Measurements from ENCODE around the gene FOXA3. TPM values are rescaled to one million over a fixed set of nuclear protein-coding genes. Genes with fewer than 3 reads are reported as not detected.

Gene FOXA3
- total RNA-seq, 1 donor from 2014 or later = 0.68 TPM

GRCh38 chr19:45852145-45852750 is 11.9 kb upstream of the FOXA3 start:
- H3K36me3 ChIP-seq = peaks cover 86% of the 10 kb centered on the region
- TF ChIP-seq CTCF (IDR thresholded peaks at IDR 0.05) = no peak
- DNase-seq = no peak

GRCh38 chr19:45852983-45853382 is 11.1 kb upstream of the FOXA3 start:
- TF ChIP-seq CTCF (IDR thresholded peaks at IDR 0.05) = no peak
- ATAC-seq (peak; percentile 96 to 97), DNase-seq (peak; percentile 91)
- Histone ChIP-seq H3K4me3 (no peak overlapping the region), H3K4me1 (peaks cover 11% of the 10 kb centered on the region), H3K27me3 (ENCODE audit: low read depth) (no peaks in the 10 kb centered on the region), H3K9me3 (no peaks in the 10 kb centered on the region), H3K27ac (peak overlapping the region; percentile 39), H3K36me3 (peaks cover 80% of the 10 kb centered on the region)
- intact Hi-C loops (cut with DNase I) = no loop called here

More at GRCh38 chr19:45852145-45852750, 11.9 kb upstream of the FOXA3 start:
- intact Hi-C loops (cut with DNase I) = no loop called here
- Histone ChIP-seq H3K27me3 (ENCODE audit: low read depth) (no peaks in the 10 kb centered on the region), H3K9me3 (no peaks in the 10 kb centered on the region), H3K4me1 (peaks cover 11% of the 10 kb centered on the region), H3K4me3 (no peak overlapping the region), H3K27ac (peak overlapping the region; percentile 46)
- no peak for ATAC-seq

- H3K36me3 ChIP-seq = peaks cover 80% of the 10 kb centered on the region
- no peak overlapping the region for H3K4me3 ChIP-seq
- peaks cover 11% of the 10 kb centered on the region for H3K4me1 ChIP-seq
- no peak for DNase-seq
- intact Hi-C loops (cut with DNase I) = no loop called here
- no peaks in the 10 kb centered on the region for H3K9me3 ChIP-seq
- ATAC-seq = no peak
- H3K27ac ChIP-seq = no peak overlapping the region
- no peak for TF ChIP-seq CTCF (IDR thresholded peaks at IDR 0.05)
- H3K27me3 ChIP-seq (ENCODE audit: low read depth) = no peaks in the 10 kb centered on the region
Observed at GRCh38 chr19:45854167-45854778, 9.9 kb upstream of the FOXA3 start.

GRCh38 chr19:45860359-45861259 is 3.5 kb upstream of the FOXA3 start:
- Histone ChIP-seq H3K9me3 (no peaks in the 10 kb centered on the region), H3K4me3 (no peak overlapping the region), H3K4me1 (peaks cover 31% of the 10 kb centered on the region), H3K36me3 (peaks cover 40% of the 10 kb centered on the region), H3K27me3 (ENCODE audit: low read depth) (peaks cover 14% of the 10 kb centered on the region), H3K27ac (no peak overlapping the region)
- intact Hi-C loops (cut with DNase I) = no loop called here
- no peak for TF ChIP-seq CTCF (IDR thresholded peaks at IDR 0.05)
- no peak for DNase-seq
- ATAC-seq = no peak

- TF ChIP-seq CTCF (IDR thresholded peaks at IDR 0.05) = no peak
- Histone ChIP-seq H3K4me1 (peaks cover 31% of the 10 kb centered on the region), H3K27ac (peak overlapping the region; percentile 88), H3K27me3 (ENCODE audit: low read depth) (peaks cover 14% of the 10 kb centered on the region), H3K9me3 (no peaks in the 10 kb centered on the region), H3K36me3 (peaks cover 33% of the 10 kb centered on the region), H3K4me3 (peak overlapping the region; percentile 99)
- ATAC-seq (no peak), DNase-seq (no peak)
- intact Hi-C loops (cut with DNase I) = no loop called here
Observed at GRCh38 chr19:45862271-45862563, 1.9 kb upstream of the FOXA3 start.

Data from lower lobe of right lung (tissue), 2 donors.